ENCODE measurements around the gene NUBP1.
"Not testable (repeated sequence)": the region's sequence is repeated elsewhere in the genome, so short reads cannot be mapped to it uniquely, and the experiment has no call there.

Gene NUBP1

GRCh38 chr16:10752843-10753523 is 9.3 kb downstream of the NUBP1 start:
- DNase-seq = no peak

GRCh38 chr16:10753670-10754069 is 10.0 kb downstream of the NUBP1 start:
- no peak for DNase-seq

GRCh38 chr16:10754941-10755340 is 11.3 kb downstream of the NUBP1 start:
- DNase-seq = no peak

- no peak for DNase-seq
Measured at GRCh38 chr16:10756574-10756973, 12.9 kb downstream of the NUBP1 start.

- DNase-seq = no peak
Measured at GRCh38 chr16:10760858-10761257, 17.2 kb downstream of the NUBP1 start.

GRCh38 chr16:10761373-10761772 is 17.7 kb downstream of the NUBP1 start:
- DNase-seq = no peak

- no peak for DNase-seq
Measured at GRCh38 chr16:10762336-10763016, 18.8 kb downstream of the NUBP1 start.

- DNase-seq = no peak
Measured at GRCh38 chr16:10763456-10763855, 19.8 kb downstream of the NUBP1 start.

- no peak for DNase-seq
Measured at GRCh38 chr16:10765772-10766171, 22.1 kb downstream of the NUBP1 start.

GRCh38 chr16:10767127-10767526 is 23.5 kb downstream of the NUBP1 start:
- DNase-seq = no peak

- DNase-seq = no peak
Measured at GRCh38 chr16:10769381-10769780, 25.7 kb downstream of the NUBP1 start.

- DNase-seq = no peak
Measured at GRCh38 chr16:10770907-10771306, 27.3 kb downstream of the NUBP1 start.

- no peak for DNase-seq
Measured at GRCh38 chr16:10776280-10776679, 32.6 kb downstream of the NUBP1 start.

- DNase-seq = not testable (repeated sequence)
Measured at GRCh38 chr16:10776923-10777322, 33.3 kb downstream of the NUBP1 start.

- no peak for DNase-seq
Measured at GRCh38 chr16:10777356-10777755, 33.7 kb downstream of the NUBP1 start.

GRCh38 chr16:10779908-10780307 is 36.3 kb downstream of the NUBP1 start:
- DNase-seq = not testable (repeated sequence)

- no peak for DNase-seq
Measured at GRCh38 chr16:10780628-10781027, 37.0 kb downstream of the NUBP1 start.

- DNase-seq = no peak
Measured at GRCh38 chr16:10782628-10783027, 39.0 kb downstream of the NUBP1 start.

- no peak for DNase-seq
Measured at GRCh38 chr16:10787304-10787703, 43.7 kb downstream of the NUBP1 start.

GRCh38 chr16:10788630-10789029 is 45.0 kb downstream of the NUBP1 start:
- not testable (repeated sequence) for DNase-seq

- DNase-seq = no peak
Measured at GRCh38 chr16:10791048-10791447, 47.4 kb downstream of the NUBP1 start.

- DNase-seq = no peak
Measured at GRCh38 chr16:10799736-10800135, 56.1 kb downstream of the NUBP1 start.

GRCh38 chr16:10805334-10805733 is 61.7 kb downstream of the NUBP1 start:
- DNase-seq = no peak

GRCh38 chr16:10806698-10807097 is 63.1 kb downstream of the NUBP1 start:
- no peak for DNase-seq

GRCh38 chr16:10808218-10808617 is 64.6 kb downstream of the NUBP1 start:
- DNase-seq = no peak

Measured in stimulated activated CD8-positive, alpha-beta memory T cell treated with anti-CD3 and anti-CD28 coated beads, Interleukin-4, amount 100 ng/mL, for 48 hours (primary cell).